Embryonic facial prominence (tissue), 1 donor: ENCODE results near the gene GSDME.

Source experiments
- DNase-seq: peaks from one replicate; pipeline ENCODE4 v3.0.0-alpha.2; 2016; ENCODE audit errors: extremely low spot score

The GSDME gene

GRCh38 chr7:24705461-24705954, 51.8 kb downstream of the GSDME start:
- DNase-seq: no peak

DNA sequence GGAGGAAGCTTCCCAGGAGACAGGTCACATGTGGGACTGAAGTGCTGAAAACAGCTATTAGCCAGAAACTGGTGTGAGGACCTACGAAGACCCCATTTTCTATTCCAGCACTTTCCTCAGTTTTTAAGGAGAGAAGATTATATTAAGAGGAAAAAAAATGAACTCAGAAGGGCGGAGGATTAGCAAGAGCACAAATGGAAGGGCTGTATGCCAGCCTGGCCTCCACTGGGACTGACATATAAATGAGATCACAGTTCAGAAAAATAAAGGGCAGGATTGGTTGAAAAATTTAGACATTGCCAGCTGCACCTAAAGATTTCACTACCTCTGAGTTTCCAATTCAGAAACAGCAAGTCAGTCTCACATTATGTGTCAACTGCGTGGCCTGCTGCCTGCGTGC, 53.0 kb downstream of the GSDME start:
- DNase-seq: no peak

DNA sequence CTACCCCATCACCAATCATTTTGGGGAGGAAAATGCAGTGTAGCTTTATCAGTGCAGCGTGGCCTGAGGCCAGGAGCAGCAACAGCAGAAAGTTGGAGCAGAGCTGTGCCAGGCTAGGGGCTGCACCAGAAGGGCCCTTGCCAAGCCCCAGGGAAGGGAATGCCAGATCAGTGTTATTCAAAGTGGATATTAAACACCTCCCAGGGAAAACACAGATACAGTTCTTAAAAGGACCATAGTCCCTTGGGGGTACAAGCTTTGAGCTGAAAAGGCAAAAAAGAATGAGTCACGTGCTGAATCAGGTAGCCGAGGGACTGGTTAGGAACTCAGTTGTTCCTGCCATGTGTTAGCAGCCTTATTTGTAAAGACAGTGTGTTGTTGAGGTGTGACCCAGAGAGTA, 54.0 kb downstream of the GSDME start:
- DNase-seq: no peak

DNA sequence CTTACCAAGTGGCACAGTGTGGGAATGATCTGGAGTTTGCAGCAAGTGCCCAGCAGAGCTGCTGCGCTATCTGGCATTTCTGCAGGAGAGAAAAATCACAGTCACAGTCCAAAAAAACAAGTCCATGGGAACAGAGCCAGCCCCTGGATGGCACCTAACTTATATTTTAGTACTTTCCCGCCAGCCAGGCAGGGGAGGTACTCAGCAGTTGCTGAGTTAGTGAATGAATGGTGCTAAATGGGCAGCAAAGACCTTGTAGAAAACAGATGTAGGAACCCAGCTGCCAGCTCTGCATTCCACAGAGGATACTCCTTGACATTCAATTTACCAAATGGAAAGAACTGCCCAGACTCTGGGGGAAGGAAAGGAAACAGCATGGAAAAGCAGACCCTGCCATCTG, 54.5 kb downstream of the GSDME start:
- no peak for DNase-seq

GRCh38 chr7:24701261-24702235, 55.7 kb downstream of the GSDME start:
- peak; percentile 9 for DNase-seq

- no peak for DNase-seq
Observed at GRCh38 chr7:24700521-24701260, 56.6 kb downstream of the GSDME start.

DNA sequence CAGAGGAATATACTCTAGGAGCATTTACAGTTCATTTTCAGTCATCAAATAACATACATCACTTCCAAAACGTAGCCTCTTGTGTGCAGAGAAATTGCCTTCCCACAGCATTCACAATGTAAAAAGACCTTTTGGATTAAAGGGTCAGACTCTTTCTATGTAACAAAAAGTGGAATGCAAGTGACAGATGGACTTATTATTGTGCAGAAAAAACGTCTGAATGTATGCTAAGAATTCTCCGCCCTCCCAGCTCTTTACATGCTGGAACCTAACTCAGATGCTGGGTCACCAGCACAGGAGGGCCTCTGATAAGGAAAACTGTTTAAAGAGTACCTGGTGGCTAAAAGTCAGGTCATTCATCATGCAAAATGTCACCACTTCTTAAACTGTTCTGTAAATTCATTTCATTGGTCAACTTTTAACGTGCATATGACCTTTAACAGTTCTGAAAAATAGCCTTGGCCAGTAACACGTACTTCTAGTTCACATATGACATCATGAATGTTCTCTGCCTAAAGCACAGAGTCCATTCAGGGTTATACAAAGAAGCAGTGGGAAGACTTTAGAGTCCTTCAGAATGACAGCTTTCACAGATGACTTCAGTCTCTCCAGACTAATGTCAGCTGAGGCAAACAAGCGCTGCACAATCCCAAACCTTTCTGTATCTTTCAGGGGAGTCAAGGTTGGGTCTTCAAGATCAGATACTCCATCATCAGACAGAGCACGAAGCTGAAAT, 58.6 kb downstream of the GSDME start:
- no peak for DNase-seq

- DNase-seq: no peak
Observed at GRCh38 chr7:24697416-24697815, 59.8 kb downstream of the GSDME start.

DNA sequence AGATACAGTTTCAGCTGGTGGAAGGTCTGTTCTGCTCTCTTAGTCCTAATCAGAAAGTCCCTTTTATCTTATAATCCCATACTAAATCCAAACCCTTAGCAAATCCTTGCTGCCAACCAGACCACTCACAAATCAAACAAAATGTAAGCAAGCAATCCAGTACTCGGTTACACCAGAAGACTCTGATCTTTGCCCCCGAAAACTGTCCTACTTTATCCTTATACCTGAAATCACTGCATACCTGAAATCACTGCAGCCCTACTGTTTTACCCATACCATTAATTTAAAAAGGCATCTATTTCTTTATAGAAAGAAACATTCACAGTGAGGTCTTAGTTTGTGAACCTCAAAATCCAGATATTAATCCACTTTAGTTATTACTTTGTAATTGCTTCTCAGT, 64.7 kb downstream of the GSDME start:
- DNase-seq: no peak

DNA sequence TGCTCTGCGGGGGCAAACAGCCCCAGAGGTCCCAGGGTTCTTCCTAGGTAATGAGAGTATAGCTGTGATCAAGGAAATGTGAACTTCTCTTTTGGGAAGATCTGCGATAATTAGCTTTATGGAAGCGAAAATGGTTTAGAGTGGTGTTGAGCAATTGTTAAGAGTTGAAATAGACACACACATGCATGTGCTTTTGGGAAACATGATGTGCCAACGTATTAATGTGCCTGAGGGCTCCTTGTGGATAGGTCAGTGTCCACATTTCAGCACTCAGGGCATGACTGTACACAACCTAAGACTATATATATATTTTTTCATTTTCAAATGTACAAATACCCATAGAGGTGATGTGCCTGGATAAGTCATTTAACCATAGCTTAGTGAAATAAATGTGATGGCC, 67.0 kb downstream of the GSDME start:
- DNase-seq: no peak

DNA sequence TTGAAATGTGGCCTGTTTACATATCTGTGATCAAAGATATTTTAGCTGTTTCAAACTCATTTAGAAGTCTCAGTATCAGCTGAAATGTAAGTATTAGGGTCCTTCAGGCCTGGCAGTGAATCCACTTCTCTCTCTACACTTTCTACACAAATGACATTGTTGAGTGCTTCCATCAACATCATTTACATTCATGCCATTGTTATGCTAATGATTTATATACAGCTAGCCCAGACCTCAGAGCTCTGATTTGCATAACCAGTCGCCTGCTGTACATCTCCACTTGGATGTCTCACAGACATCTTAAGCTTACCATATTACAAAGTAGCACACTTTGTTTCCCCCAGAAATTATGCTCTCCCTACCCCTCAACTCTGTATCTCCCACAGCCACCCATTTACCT, 71.6 kb downstream of the GSDME start:
- DNase-seq: no peak

- no peak for DNase-seq
Observed at GRCh38 chr7:24670782-24671181, 86.5 kb downstream of the GSDME start.

- DNase-seq: no peak
Observed at GRCh38 chr7:24669971-24670591, 87.2 kb downstream of the GSDME start.

DNA sequence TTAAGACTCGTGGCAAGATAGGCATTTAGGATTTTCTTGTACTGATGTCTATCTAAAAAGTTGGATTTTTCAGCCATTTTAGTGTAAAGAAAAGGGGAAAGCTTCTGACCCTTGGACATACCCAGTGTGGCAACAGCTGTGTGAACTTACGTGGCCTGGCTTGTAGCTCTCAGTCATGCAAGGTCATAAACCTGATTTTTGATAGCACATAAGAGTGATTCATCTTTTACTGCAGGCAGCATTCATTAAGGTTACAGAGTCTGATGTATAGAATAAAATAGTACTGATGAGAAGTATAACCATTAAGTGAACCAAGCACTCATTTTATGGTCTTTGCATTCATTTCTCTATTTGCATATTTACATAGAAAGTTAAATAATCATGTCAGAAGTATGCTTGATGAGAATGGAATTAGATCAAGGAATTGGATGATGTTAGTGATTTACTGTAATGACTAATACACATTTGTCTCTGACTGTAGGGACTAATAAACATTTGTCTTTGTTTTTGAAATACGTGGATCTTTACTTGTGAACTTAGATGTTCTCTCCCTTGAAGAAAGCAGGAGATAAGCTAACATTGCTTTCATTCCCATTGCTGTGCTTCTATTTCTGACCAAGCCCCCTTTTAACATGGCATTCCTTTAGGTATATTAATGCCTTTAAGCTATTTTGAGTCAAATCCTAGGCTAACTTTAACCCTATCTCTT, 88.2 kb downstream of the GSDME start:
- no peak for DNase-seq

DNA sequence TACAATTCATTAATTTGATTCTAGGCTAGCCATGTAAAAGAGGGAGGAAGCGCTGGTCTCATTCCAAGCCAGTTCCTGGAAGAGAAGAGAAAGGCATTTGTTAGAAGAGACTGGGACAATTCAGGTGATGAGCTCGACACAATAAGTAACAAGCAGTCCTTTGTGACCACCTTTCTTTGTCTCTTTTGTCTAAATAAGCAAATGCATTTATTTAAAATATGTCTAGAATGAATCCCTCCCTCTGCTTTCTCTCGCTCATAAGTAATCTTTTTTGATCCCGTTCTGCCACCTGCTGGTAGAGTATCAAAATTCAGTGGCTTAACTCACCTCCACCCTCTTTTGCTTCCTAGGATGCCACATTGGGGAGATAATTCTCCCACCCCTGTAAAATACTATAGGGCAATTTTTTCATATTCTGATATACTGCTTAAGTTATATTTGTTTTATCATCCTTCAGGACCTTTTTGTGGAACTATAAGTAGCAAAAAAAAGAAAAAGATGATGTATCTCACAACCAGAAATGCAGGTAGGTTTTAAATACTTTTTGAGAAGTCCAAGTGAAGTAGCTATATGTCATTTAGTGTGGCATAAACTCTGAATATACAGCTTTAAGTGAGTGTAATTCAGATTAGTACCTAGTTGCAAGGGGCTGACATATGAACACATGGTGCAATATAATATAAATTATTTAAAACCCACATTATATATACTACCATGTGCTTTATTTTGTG, 91.5 kb downstream of the GSDME start:
- peak; percentile 62 for DNase-seq

- no peak for DNase-seq
Observed at GRCh38 chr7:24660546-24660945, 96.7 kb downstream of the GSDME start.

DNA sequence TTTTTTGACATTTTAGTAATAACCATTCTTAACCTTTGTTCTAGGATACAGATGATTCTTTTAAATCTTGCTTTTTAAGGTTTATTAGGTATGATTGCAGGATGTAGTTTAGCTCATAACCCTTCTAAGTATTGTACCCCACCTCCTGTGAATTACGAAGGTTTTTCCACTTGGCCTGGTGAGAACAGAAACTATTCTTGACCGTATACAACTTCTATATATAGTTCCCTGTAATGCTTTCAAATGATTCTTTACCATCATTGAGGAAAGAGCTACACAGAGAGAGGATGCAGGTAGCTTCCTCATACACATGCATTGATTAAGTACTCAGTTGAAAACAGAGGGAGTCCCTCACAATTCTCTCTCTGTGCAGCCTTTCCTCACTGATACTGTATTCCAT, 97.8 kb downstream of the GSDME start:
- DNase-seq: no peak

- no peak for DNase-seq
Observed at GRCh38 chr7:24657980-24658379, 99.3 kb downstream of the GSDME start.

- no peak for DNase-seq
Observed at GRCh38 chr7:24656608-24657007, 100.7 kb downstream of the GSDME start.

GRCh38 chr7:24654305-24654704, 103.0 kb downstream of the GSDME start:
- DNase-seq: no peak
